Right lobe of liver (tissue), 6 donors: ENCODE measurements around the gene FLII. TPM values are rescaled to one million over a fixed set of nuclear protein-coding genes. Genes with fewer than 3 reads are reported as not detected.
A peak's percentile ranks its signal among the peaks of the same experiment; 100 is the strongest.

Source experiments
- ATAC-seq, 4 donors: fragments of 200-7000 bp; cut with Tn5 transposase; one replicate each; pipeline ENCODE4 v1.9.1; 2020; ENCODE audit warnings: mild to moderate bottlenecking in 4 of 4, moderate library complexity in 4 of 4
- DNase-seq, 3 donors: peaks; one replicate each; pipeline ENCODE4 v3.0.0-alpha.2; 2020
- H3K27ac ChIP-seq, 3 donors: fragments of 200-600 bp; one replicate each; pipeline ENCODE4 v1.8.0; 2022
- H3K27me3 ChIP-seq, 2 donors: fragments of 200-600 bp; one replicate each; pipeline ENCODE4 v1.8.0; 2022
- H3K36me3 ChIP-seq, 4 donors: fragments of 200-600 bp; sonication (generic) in 1 of 4; one replicate each; pipeline versions ENCODE4 v1.5.1 to v1.8.0; 2017 to 2022; ENCODE audit warnings: control low read depth in 1 of 4
- H3K4me1 ChIP-seq, 4 donors: fragments of 200-600 bp; sonication (generic) in 1 of 4; one replicate each; pipeline versions ENCODE4 v1.5.1 to v1.8.0; 2017 to 2022; ENCODE audit warnings: control low read depth in 1 of 4
- H3K4me3 ChIP-seq, 3 donors: fragments of 200-600 bp; one replicate each; pipeline ENCODE4 v1.8.0; 2022
- H3K9me3 ChIP-seq, 4 donors: fragments of 200-600 bp; sonication (generic) in 1 of 4; one replicate each; pipeline versions ENCODE4 v1.5.1 to v1.8.0; 2017 to 2022; ENCODE audit warnings: control low read depth in 1 of 4
- POLR2A ChIP-seq: fragments of 450-650 bp; IDR thresholded peaks from one replicate; pipeline ENCODE4 v1.6.1; 2017; ENCODE audit warnings: antibody characterized with exemption, mild to moderate bottlenecking
- WGBS: methylation state at CpG from one replicate; pipeline ENCODE4 v1.1.6; 2018; ENCODE audit warnings: low coverage, low lambda C conversion rate; ENCODE audit not compliant: insufficient coverage; ENCODE audit errors: missing lambda C conversion rate; 5-methylcytosine and 5-hydroxymethylcytosine counted together
- intact Hi-C, 2 donors: fragments of 100-400 bp; cut with DNase I; formaldehyde crosslinking; loops; one replicate each; pipeline versions ENCODE4 v1.11.2 to v1.14.1; 2022
- total RNA-seq, 6 experiments: library from RNA; depleted of rRNA in 2 of 6; stranded (reverse); fragments of >200 nt in 2 of 6; fragmentation: NEBNext Ultra II Directional in 3 of 6; extraction: Animal tissue kit (Norgen Biotek cat#: 25700) in 3 of 6; gene quantifications; one replicate each; pipeline versions ENCODE4 v1.1.0 to v1.2.4, GENCODE V29; 2016 to 2023
- TF ChIP-seq, protein P1 (sequence below), 4 donors: fragments of 200-600 bp in 3 of 4; fragments of 450-650 bp in 1 of 4; IDR thresholded peaks; one replicate each; pipeline versions ENCODE4 v1.5.1 to v1.8.0; 2016 to 2022; ENCODE audit warnings: antibody characterized with exemption in 4 of 4, mild to moderate bottlenecking in 2 of 4
- donor health status: DM: no; HTN: yes; CAD: no.
- donor health status: DM: no; HTN: no; CAD: no.
- donor health status: DM: no; HTN: no; CAD: no.
- donor health status: DM: no; HTN: yes; CAD: no.
- donor health status: DM: no; HTN: yes; CAD: no.

The FLII gene
- total RNA-seq, 6 experiments from 2014 or later, result 89.0 to 171 (median 116) TPM

DNA sequence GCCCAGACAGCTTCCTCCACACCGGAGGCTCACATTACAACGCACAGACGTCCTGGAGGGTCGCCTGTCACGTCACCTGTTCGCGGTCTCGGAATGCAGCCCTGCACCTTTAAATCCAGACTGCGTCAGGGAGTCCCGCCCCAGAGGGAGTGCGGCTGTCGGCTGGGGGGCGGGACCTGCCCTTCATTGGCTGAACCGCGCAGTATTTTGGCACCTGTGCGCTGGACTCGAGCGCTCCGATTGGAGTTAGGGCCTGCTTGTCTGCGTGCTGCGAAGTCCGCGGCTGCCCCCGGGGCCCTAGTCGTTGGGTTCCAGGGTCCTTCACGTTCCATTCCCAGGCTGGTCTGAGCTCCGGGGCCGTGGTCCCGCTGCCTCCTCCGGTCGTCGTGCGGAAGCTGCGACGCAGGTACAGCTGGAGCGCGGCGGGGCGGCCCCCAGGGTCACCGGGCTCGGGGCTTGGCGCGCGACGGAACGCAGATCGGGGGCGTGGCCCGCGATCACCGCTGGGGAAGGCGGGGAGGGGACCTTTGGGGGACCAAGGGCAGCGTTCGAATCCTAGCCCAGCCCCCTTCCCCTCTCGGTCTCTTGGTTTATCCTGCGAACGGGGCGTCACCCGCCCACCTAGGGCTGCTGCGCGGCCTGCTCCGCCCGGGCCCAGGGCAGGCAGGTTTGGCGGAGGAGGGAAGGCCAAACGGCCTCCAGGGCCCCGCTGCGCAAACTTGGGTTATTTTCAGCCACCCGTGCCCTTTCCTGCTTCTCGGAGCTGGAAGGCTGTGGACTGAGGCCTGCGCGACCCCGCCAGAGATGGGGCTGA is 2.0 kb upstream of the FLII start, which contains the start of gene MIEF2:
Gene MIEF2 (plus strand): TSS at position 331 of the 814 bp plus-strand sequence. CDS start 2,059 bp downstream, outside the sequence.
- TF ChIP-seq POLR2A, result peak; percentile 54
- TF ChIP-seq, protein P1, sequence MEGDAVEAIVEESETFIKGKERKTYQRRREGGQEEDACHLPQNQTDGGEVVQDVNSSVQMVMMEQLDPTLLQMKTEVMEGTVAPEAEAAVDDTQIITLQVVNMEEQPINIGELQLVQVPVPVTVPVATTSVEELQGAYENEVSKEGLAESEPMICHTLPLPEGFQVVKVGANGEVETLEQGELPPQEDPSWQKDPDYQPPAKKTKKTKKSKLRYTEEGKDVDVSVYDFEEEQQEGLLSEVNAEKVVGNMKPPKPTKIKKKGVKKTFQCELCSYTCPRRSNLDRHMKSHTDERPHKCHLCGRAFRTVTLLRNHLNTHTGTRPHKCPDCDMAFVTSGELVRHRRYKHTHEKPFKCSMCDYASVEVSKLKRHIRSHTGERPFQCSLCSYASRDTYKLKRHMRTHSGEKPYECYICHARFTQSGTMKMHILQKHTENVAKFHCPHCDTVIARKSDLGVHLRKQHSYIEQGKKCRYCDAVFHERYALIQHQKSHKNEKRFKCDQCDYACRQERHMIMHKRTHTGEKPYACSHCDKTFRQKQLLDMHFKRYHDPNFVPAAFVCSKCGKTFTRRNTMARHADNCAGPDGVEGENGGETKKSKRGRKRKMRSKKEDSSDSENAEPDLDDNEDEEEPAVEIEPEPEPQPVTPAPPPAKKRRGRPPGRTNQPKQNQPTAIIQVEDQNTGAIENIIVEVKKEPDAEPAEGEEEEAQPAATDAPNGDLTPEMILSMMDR (IDR thresholded peaks at IDR 0.05), result no peak
- Histone ChIP-seq H3K4me1 (peaks cover 0 to 29% (median 13%) of the 10 kb centered on the region in 4 donors), H3K36me3 (peaks cover 0 to 36% (median 3%) of the 10 kb centered on the region in 4 donors), H3K4me3 (peak within 1 kb of the TSS; percentile 77 to 98 (median 90)), H3K27me3 (no peaks in the 10 kb centered on the region), H3K27ac (peak within 1 kb of the TSS; percentile 64 to 72 (median 65)), H3K9me3 (no peaks in the 10 kb centered on the region)
- DNase-seq (peak; percentile 96 to 97 (median 97)), ATAC-seq (peak; percentile 78 to 89 (median 86))
- WGBS, result 0% methylated on average over 4 of the region's 72 CpGs
- intact Hi-C loops, result no loop called here

GRCh38 chr17:18259621-18260331 is 1.2 kb upstream of the FLII start:
- H3K9me3 ChIP-seq, result no peaks in the 10 kb centered on the region
- DNase-seq, result no peak
- H3K27ac ChIP-seq, result peak overlapping the region in 2 of 3 donors; percentile 65 to 72
- no peaks in the 10 kb centered on the region for H3K27me3 ChIP-seq
- ATAC-seq, result no peak
- TF ChIP-seq POLR2A, result no peak
- TF ChIP-seq, protein P1 (IDR thresholded peaks at IDR 0.05), result no peak
- peaks cover 0 to 29% (median 13%) of the 10 kb centered on the region in 4 donors for H3K4me1 ChIP-seq
- WGBS, result 57% methylated on average over 12 of the region's 22 CpGs
- peak overlapping the region; percentile 77 to 98 (median 90) for H3K4me3 ChIP-seq
- H3K36me3 ChIP-seq, result peaks cover 0 to 36% (median 2%) of the 10 kb centered on the region in 4 donors
- intact Hi-C loops, result loop anchor here in 1 of 2 donors (10.0 kb wide), 1 partner anchor 55 kb away; the partner anchor contains the start of genes SMCR8 and TOP3A

GRCh38 chr17:18257982-18258355 is 569 bp downstream of the FLII start:
- no peaks in the 10 kb centered on the region for H3K27me3 ChIP-seq
- WGBS, result 2% methylated on average over 10 of the region's 16 CpGs
- peaks cover 0 to 36% (median 10%) of the 10 kb centered on the region in 4 donors for H3K36me3 ChIP-seq
- H3K27ac ChIP-seq, result peak overlapping the region; percentile 76 to 92 (median 89)
- TF ChIP-seq, protein P1 (IDR thresholded peaks at IDR 0.05), result no peak
- TF ChIP-seq POLR2A, result no peak
- DNase-seq, result peak; percentile 79 to 84 (median 83)
- peaks cover 0 to 35% (median 13%) of the 10 kb centered on the region in 4 donors for H3K4me1 ChIP-seq
- peak overlapping the region; percentile 83 to 100 (median 97) for H3K4me3 ChIP-seq
- intact Hi-C loops, result loop anchor here in 1 of 2 donors (10.0 kb wide), 1 partner anchor 57 kb away; the partner anchor contains the start of genes SMCR8 and TOP3A
- no peaks in the 10 kb centered on the region for H3K9me3 ChIP-seq
- peak; percentile 62 to 69 (median 68) for ATAC-seq

DNA sequence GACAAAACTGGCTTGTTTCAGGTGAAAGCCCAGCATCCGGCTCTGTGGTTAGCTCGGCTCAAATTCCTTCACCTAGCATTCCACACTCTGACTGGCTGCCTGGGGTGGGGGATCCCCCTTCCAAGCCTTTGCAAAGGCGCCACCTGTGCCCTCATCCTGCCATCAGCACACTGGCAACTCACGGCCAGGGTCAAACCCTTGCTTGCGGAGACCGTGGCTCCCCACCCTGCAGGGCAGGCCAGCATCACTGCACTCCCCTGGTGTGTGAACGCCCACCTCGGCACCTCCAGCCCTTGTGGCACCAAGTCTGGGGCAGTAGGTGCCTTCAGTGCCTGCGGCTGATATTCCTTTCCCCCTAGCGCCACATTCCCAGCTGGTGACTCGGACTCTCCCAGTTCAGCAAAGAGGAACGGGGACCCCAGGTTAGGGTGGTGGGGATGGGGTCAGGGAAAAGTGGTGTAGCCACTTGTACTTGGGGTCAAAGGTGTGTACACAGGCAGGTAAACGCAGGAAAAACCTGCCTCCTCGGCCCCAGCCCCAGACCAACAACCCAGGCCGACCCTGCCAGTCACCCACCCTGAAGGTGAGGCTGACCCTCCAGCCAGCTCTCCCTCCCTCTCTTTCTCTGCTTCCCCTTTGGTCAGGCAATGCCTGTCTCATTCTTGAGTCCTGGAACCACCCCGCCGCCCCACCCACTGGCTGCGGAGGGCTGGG is 1.1 kb downstream of the FLII start:
- no peaks in the 10 kb centered on the region for H3K9me3 ChIP-seq
- no peaks in the 10 kb centered on the region for H3K27me3 ChIP-seq
- ATAC-seq (peak; percentile 4 to 35 (median 16)), DNase-seq (peak in 1 of 3 donors; percentile 71)
- 13% methylated on average over 7 of the region's 18 CpGs for WGBS
- TF ChIP-seq, protein P1 (IDR thresholded peaks at IDR 0.05), result no peak
- TF ChIP-seq POLR2A, result no peak
- H3K4me3 ChIP-seq, result peak overlapping the region; percentile 83 to 100 (median 97)
- peak overlapping the region; percentile 76 to 92 (median 89) for H3K27ac ChIP-seq
- intact Hi-C loops, result loop anchor here in 1 of 2 donors (10.0 kb wide), 1 partner anchor 57 kb away; the partner anchor contains the start of genes SMCR8 and TOP3A
- peaks cover 0 to 37% (median 13%) of the 10 kb centered on the region in 4 donors for H3K4me1 ChIP-seq
- peaks cover 0 to 39% (median 13%) of the 10 kb centered on the region in 4 donors for H3K36me3 ChIP-seq
